ENCODE results near the gene CIDEB. TPM values are rescaled to one million over a fixed set of nuclear protein-coding genes. Genes with fewer than 3 reads are reported as not detected.

The CIDEB gene
- total and polyA plus RNA-seq, 2 of the 13 experiments (the other 11 are each of a cell fraction or from before 2014, with no cell fraction given): 35.8 to 110 TPM

DNA sequence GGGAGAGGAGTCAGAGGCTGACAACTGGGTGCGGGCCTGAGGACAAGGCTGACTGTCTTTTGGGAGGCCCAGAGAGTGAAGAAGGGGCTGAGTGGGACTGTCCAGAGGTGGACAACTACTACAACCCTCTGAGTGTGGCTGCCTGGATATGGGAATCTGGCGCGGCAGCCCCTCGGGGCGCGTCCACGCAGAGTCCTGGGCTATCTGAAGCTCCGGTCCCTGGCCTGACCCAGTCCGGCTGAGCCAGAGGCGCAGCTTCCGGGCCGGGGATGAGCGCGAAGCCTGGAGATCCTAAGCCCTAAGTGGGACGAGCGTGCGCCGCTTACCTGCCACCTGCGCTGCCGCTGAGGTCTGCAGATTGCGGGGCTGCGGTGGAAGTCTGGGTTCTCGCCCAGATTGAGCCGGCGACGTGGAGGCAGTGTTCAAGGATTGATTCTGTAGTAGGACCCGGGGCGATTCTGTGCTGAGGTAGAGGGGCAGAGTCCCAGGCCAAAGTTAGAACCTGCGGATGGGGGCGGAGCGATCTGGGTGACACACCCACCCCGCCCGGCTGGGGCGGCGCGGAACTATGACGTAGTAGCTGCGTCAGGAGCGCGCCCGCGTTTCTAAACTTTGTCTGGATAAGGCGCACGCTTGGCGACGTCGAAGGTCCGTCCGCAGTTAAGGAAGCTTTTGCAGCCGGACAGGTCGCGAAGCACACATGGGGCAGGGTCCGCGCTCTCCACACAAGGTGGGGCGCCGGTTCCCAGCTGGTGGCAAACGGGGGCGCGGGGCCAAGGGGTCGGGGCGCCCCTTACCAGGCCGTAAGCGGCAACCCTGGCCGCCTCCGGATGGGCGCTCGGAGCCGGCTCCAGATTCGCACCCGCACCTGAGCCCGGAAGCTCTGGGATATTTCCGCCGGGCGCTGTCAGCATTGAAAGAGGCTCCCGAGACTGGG is 8.3 kb downstream of the CIDEB start, which contains the start of the genes DHRS1 and NOP9 (continued):
- TF ChIP-seq NCOA5 (CRISPR knock-in tag; IDR thresholded peaks at IDR 0.05) (peak; percentile 82), RXRB (CRISPR knock-in tag; IDR thresholded peaks at IDR 0.05; ENCODE audit: borderline replicate concordance) (peak; percentile 84), XRCC5 (optimal IDR thresholded peaks at IDR 0.05; ENCODE audit: low read length) (peak; percentile 92), SRY (CRISPR knock-in tag; IDR thresholded peaks at IDR 0.05) (no peak), SOX13 (IDR thresholded peaks at IDR 0.05) (peak; percentile 46), SOX13 (CRISPR knock-in tag; conservative IDR thresholded peaks at IDR 0.05 in 1 of 2, IDR thresholded peaks at IDR 0.05 in 1 of 2) (peak in 1 of 2 experiments; percentile 75; a peak in 3 of 4 replicates), ZNF552 (CRISPR knock-in tag; IDR thresholded peaks at IDR 0.05; ENCODE audit: borderline replicate concordance) (peak; percentile 91), CREM (IDR thresholded peaks at IDR 0.05) (peak; percentile 100), CREM (CRISPR knock-in tag; IDR thresholded peaks at IDR 0.05) (peak; percentile 99), TOPORS (CRISPR knock-in tag; IDR thresholded peaks at IDR 0.05) (peak; percentile 96), ZIK1 (CRISPR knock-in tag; IDR thresholded peaks at IDR 0.05; ENCODE audit: borderline replicate concordance, low read depth) (peak; percentile 88), ZNF446 (CRISPR knock-in tag; IDR thresholded peaks at IDR 0.05) (peak; percentile 93; the same call in 1 of the 2 replicates), ISX (CRISPR knock-in tag; conservative IDR thresholded peaks at IDR 0.05) (peak; percentile 74), YEATS4 (CRISPR knock-in tag; IDR thresholded peaks at IDR 0.05; ENCODE audit: borderline replicate concordance) (peak; percentile 99), NFE2L2 (IDR thresholded peaks at IDR 0.05; ENCODE audit: low read length) (0 out of 2 replicates have a peak, but pooled peaks have one; percentile 7), FLYWCH1 (CRISPR knock-in tag; IDR thresholded peaks at IDR 0.05) (no peak), RBM39 (IDR thresholded peaks at IDR 0.05; ENCODE audit: low read depth, low read length, poor library complexity, severe bottlenecking) (peak; percentile 97), ZNF577 (CRISPR knock-in tag; IDR thresholded peaks at IDR 0.05; ENCODE audit: borderline replicate concordance, low read depth) (no peak), HDAC2 (CRISPR knock-in tag; IDR thresholded peaks at IDR 0.05) (peak; percentile 92), REPIN1 (CRISPR knock-in tag; IDR thresholded peaks at IDR 0.05; ENCODE audit: borderline replicate concordance, low read depth) (peak; percentile 98), ZNF761 (CRISPR knock-in tag; conservative IDR thresholded peaks at IDR 0.05) (peak; percentile 97), ARNT (IDR thresholded peaks at IDR 0.05) (no peak)
- TF ChIP-seq, protein P1, sequence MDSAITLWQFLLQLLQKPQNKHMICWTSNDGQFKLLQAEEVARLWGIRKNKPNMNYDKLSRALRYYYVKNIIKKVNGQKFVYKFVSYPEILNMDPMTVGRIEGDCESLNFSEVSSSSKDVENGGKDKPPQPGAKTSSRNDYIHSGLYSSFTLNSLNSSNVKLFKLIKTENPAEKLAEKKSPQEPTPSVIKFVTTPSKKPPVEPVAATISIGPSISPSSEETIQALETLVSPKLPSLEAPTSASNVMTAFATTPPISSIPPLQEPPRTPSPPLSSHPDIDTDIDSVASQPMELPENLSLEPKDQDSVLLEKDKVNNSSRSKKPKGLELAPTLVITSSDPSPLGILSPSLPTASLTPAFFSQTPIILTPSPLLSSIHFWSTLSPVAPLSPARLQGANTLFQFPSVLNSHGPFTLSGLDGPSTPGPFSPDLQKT (CRISPR knock-in tag; IDR thresholded peaks at IDR 0.05; ENCODE audit: borderline replicate concordance): peak; percentile 91
- TF ChIP-seq, protein P2, sequence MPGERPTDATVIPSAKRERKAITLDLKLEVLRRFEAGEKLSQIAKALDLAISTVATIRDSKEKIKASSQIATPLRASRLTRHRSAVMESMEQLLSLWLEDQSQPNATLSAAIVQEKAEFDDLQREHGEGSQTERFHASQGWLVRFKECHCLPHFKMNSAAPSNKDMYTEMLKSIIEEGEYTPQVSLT (CRISPR knock-in tag; IDR thresholded peaks at IDR 0.05; ENCODE audit: borderline replicate concordance, low read depth): no peak
- TF ChIP-seq, protein P3, sequence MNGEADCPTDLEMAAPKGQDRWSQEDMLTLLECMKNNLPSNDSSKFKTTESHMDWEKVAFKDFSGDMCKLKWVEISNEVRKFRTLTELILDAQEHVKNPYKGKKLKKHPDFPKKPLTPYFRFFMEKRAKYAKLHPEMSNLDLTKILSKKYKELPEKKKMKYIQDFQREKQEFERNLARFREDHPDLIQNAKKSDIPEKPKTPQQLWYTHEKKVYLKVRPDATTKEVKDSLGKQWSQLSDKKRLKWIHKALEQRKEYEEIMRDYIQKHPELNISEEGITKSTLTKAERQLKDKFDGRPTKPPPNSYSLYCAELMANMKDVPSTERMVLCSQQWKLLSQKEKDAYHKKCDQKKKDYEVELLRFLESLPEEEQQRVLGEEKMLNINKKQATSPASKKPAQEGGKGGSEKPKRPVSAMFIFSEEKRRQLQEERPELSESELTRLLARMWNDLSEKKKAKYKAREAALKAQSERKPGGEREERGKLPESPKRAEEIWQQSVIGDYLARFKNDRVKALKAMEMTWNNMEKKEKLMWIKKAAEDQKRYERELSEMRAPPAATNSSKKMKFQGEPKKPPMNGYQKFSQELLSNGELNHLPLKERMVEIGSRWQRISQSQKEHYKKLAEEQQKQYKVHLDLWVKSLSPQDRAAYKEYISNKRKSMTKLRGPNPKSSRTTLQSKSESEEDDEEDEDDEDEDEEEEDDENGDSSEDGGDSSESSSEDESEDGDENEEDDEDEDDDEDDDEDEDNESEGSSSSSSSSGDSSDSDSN (CRISPR knock-in tag; IDR thresholded peaks at IDR 0.05): peak; percentile 99
- TF ChIP-seq, protein P4, sequence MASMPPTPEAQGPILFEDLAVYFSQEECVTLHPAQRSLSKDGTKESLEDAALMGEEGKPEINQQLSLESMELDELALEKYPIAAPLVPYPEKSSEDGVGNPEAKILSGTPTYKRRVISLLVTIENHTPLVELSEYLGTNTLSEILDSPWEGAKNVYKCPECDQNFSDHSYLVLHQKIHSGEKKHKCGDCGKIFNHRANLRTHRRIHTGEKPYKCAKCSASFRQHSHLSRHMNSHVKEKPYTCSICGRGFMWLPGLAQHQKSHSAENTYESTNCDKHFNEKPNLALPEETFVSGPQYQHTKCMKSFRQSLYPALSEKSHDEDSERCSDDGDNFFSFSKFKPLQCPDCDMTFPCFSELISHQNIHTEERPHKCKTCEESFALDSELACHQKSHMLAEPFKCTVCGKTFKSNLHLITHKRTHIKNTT (CRISPR knock-in tag; IDR thresholded peaks at IDR 0.05): no peak; the same call in 1 of the 2 replicates

Data from HepG2 (cell line).